Thoracic aorta (tissue), 2 donors: ENCODE results near the gene FUT7. TPM values are rescaled to one million over a fixed set of nuclear protein-coding genes. Genes with fewer than 3 reads are reported as not detected.

ENCODE experiments used
- ATAC-seq: fragments of 150-250 bp; one replicate; pipeline ENCODE4 v1.8.0; 2017; ENCODE audit warnings: low read depth; ENCODE audit not compliant: insufficient number of reproducible peaks, low FRiP score
- DNase-seq: peaks from one replicate; pipeline ENCODE4 v3.0.0-alpha.2; 2020; ENCODE audit warnings: low spot score
- H3K27ac ChIP-seq, 2 donors: fragments of 200-600 bp; sonication (generic); 1 replicate in 1 of 2; 2 replicates in 1 of 2; pipeline ENCODE4 v1.5.1; 2016; ENCODE audit warnings: mild to moderate bottlenecking in 2 of 2, moderate library complexity in 2 of 2
- H3K27me3 ChIP-seq: fragments of 200-600 bp; sonication (generic); replicated peaks from 2 replicates; pipeline ENCODE4 v1.6.0; 2016; ENCODE audit warnings: mild to moderate bottlenecking; ENCODE audit not compliant: insufficient read depth
- H3K36me3 ChIP-seq: fragments of 200-600 bp; sonication (generic); one replicate; pipeline ENCODE4 v1.5.1; 2016
- H3K4me1 ChIP-seq, 2 donors: fragments of 200-600 bp; sonication (generic); 1 replicate in 1 of 2; 2 replicates in 1 of 2; pipeline versions ENCODE4 v1.5.1 to v1.6.0; 2016; ENCODE audit warnings: low read depth in 2 of 2, mild to moderate bottlenecking in 1 of 2; ENCODE audit not compliant: control insufficient read depth in 1 of 2
- H3K4me3 ChIP-seq: fragments of 200-600 bp; sonication (generic); 2 replicates; pipeline ENCODE4 v1.5.1; 2016; ENCODE audit warnings: mild to moderate bottlenecking
- H3K9me3 ChIP-seq: fragments of 200-600 bp; sonication (generic); 2 replicates; pipeline ENCODE4 v1.5.1; 2016
- total RNA-seq, 2 donors: library from RNA; depleted of rRNA; stranded (reverse); fragments of >200 nt; gene quantifications; one replicate each; pipeline versions ENCODE4 v1.1.0 to v1.2.3, GENCODE V29; 2016
- TF ChIP-seq, protein P1 (sequence below): fragments of 200-600 bp; sonication (generic); IDR thresholded peaks from one replicate; pipeline ENCODE4 v1.5.1; 2019; ENCODE audit warnings: antibody characterized with exemption

FUT7 gene
- total RNA-seq, 2 donors from 2014 or later = not detected

DNA sequence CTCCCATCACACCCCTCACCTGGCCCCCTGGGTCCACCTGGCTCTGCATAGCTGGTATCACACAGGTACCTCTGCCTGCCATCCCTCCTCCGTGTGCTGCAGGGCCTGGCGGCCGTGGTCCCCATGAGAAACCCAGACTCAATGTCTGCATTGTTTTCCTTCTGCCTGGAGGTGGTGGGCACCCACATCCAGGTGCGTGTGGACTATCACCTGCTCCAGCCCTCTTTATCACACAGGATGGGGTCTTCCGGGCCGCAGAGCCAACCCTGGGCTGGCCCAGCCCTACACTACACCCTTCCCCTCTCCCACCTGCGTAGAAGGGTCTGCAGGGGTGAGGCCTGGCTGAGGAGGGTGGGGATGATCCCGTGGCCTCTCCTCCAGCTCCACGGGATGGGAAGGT lies 7.0 kb upstream of the FUT7 start:
- Histone ChIP-seq H3K4me3 (no peak overlapping the region), H3K36me3 (peaks cover 10% of the 10 kb centered on the region), H3K27me3 (no peaks in the 10 kb centered on the region), H3K9me3 (no peaks in the 10 kb centered on the region), H3K27ac (no peak overlapping the region), H3K4me1 (peaks cover 0 to 4% of the 10 kb centered on the region in 2 donors)
- ATAC-seq (no peak), DNase-seq (no peak)
- TF ChIP-seq, protein P1, sequence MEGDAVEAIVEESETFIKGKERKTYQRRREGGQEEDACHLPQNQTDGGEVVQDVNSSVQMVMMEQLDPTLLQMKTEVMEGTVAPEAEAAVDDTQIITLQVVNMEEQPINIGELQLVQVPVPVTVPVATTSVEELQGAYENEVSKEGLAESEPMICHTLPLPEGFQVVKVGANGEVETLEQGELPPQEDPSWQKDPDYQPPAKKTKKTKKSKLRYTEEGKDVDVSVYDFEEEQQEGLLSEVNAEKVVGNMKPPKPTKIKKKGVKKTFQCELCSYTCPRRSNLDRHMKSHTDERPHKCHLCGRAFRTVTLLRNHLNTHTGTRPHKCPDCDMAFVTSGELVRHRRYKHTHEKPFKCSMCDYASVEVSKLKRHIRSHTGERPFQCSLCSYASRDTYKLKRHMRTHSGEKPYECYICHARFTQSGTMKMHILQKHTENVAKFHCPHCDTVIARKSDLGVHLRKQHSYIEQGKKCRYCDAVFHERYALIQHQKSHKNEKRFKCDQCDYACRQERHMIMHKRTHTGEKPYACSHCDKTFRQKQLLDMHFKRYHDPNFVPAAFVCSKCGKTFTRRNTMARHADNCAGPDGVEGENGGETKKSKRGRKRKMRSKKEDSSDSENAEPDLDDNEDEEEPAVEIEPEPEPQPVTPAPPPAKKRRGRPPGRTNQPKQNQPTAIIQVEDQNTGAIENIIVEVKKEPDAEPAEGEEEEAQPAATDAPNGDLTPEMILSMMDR = no peak

DNA sequence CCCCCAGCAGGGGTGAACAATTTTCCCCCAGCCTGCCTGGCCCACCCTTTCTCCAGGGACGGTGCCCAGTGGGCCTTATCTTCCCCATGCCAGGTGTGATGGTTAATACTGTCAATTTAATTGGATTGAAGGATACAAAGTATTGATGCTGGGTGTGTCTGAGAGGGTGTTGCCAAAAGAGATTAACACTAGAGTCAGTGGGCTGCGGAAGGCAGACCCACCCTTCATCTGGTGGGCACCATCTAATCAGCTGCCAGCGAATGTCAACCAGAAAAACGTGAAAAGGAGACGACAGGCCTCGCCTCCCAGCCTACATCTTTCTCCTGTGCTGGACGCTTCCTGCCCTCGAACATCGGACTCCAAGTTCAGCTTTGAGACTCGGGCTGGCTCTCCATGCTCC lies 5.6 kb upstream of the FUT7 start:
- TF ChIP-seq, protein P1 = no peak
- H3K27ac ChIP-seq = no peak overlapping the region
- no peaks in the 10 kb centered on the region for H3K9me3 ChIP-seq
- no peaks in the 10 kb centered on the region for H3K27me3 ChIP-seq
- no peaks in the 10 kb centered on the region for H3K4me1 ChIP-seq
- peaks cover 10% of the 10 kb centered on the region for H3K36me3 ChIP-seq
- DNase-seq (no peak), ATAC-seq (no peak)
- no peak overlapping the region for H3K4me3 ChIP-seq

DNA sequence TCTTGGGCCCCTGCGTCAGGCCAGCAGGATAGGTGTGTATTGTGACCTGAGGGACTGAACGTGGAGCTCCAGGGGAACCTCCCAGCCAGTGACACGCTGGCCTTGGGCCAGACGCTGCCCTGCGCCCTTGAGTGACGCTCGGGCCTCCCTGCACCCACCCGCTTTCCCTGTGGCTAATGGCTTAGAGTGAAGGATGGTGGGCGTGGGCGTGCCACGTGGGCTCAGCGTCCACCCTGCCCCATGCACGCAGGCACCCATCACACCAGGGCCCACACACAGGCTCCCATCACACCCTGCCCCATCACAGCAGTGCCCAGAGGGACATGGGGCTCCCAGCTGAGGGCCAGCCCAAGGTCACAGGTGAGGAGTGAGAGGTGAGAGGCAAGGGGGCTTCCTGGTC lies 5.1 kb upstream of the FUT7 start:
- Histone ChIP-seq H3K4me3 (no peak overlapping the region), H3K9me3 (no peaks in the 10 kb centered on the region), H3K36me3 (peaks cover 10% of the 10 kb centered on the region), H3K4me1 (no peaks in the 10 kb centered on the region), H3K27me3 (no peaks in the 10 kb centered on the region), H3K27ac (no peak overlapping the region)
- DNase-seq = no peak
- no peak for ATAC-seq
- TF ChIP-seq, protein P1 = no peak

DNA sequence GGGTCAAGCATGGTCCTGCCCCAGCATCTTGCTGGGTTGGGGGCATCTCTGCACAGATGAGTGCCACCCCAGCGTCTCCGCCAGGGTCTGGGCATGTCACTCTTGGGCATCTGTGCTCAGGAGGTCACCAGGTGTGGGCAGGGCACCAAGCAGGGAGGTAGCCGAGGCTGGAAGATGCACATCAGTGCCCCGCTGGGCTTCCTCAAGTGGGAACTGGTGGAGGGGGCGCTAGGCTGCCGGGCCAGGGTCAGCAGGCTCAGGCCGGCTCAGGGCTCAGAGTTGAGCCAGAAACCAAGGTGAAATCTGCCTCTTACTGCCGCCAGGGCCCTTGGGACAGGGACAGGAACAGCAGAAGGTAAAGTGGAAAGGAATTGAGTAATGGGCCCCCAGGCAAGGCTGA lies 4.0 kb upstream of the FUT7 start:
- no peaks in the 10 kb centered on the region for H3K27me3 ChIP-seq
- no peak for ATAC-seq
- no peaks in the 10 kb centered on the region for H3K9me3 ChIP-seq
- H3K36me3 ChIP-seq = peaks cover 10% of the 10 kb centered on the region
- no peak overlapping the region for H3K4me3 ChIP-seq
- H3K27ac ChIP-seq = no peak overlapping the region
- TF ChIP-seq, protein P1 = no peak
- DNase-seq = no peak
- no peaks in the 10 kb centered on the region for H3K4me1 ChIP-seq

GRCh38 chr9:137035507-137035834 lies 3.6 kb upstream of the FUT7 start:
- Histone ChIP-seq H3K4me3 (no peak overlapping the region), H3K27ac (no peak overlapping the region), H3K36me3 (peaks cover 10% of the 10 kb centered on the region), H3K27me3 (no peaks in the 10 kb centered on the region), H3K4me1 (no peaks in the 10 kb centered on the region), H3K9me3 (no peaks in the 10 kb centered on the region)
- TF ChIP-seq, protein P1 = no peak
- ATAC-seq (no peak), DNase-seq (no peak)
